Effector CD8-positive, alpha-beta T cell (primary cell): ENCODE measurements around the gene SERPINE2.
"Not testable (repeated sequence)": the region's sequence is repeated elsewhere in the genome, so short reads cannot be mapped to it uniquely, and the experiment has no call there.

Experiments
- DNase-seq: peaks from one replicate; lab custom pipeline; 2025; lab: John Stamatoyannopoulos, UW

SERPINE2 gene

GRCh38 chr2:224011837-224012236 lies 27.2 kb downstream of the SERPINE2 start:
- no peak for DNase-seq

GRCh38 chr2:224009605-224010315 lies 29.3 kb downstream of the SERPINE2 start:
- no peak for DNase-seq

GRCh38 chr2:224008702-224009261 lies 30.3 kb downstream of the SERPINE2 start:
- DNase-seq = no peak

GRCh38 chr2:224004105-224004695 lies 34.9 kb downstream of the SERPINE2 start:
- no peak for DNase-seq

- DNase-seq = not testable (repeated sequence)
Observed at GRCh38 chr2:224000662-224001061, 38.4 kb downstream of the SERPINE2 start.

GRCh38 chr2:223999862-224000261 lies 39.2 kb downstream of the SERPINE2 start:
- DNase-seq = no peak

GRCh38 chr2:223998948-223999347 lies 40.1 kb downstream of the SERPINE2 start:
- no peak for DNase-seq

- DNase-seq = no peak
Observed at GRCh38 chr2:223997938-223998337, 41.1 kb downstream of the SERPINE2 start.

GRCh38 chr2:223996391-223996790 lies 42.7 kb downstream of the SERPINE2 start:
- DNase-seq = no peak

- no peak for DNase-seq
Observed at GRCh38 chr2:223995569-223995968, 43.5 kb downstream of the SERPINE2 start.

- no peak for DNase-seq
Observed at GRCh38 chr2:223994562-223995162, 44.4 kb downstream of the SERPINE2 start.

GRCh38 chr2:223993634-223994232 lies 45.4 kb downstream of the SERPINE2 start:
- peak; percentile 33 for DNase-seq

- no peak for DNase-seq
Observed at GRCh38 chr2:223991611-223992010, 47.5 kb downstream of the SERPINE2 start.

GRCh38 chr2:223989856-223990232 lies 49.2 kb downstream of the SERPINE2 start:
- DNase-seq = no peak

- DNase-seq = no peak
Observed at GRCh38 chr2:223989206-223989855, 49.8 kb downstream of the SERPINE2 start.

- no peak for DNase-seq
Observed at GRCh38 chr2:223981241-223981640, 57.8 kb downstream of the SERPINE2 start.

- DNase-seq = no peak
Observed at GRCh38 chr2:223980803-223981202, 58.3 kb downstream of the SERPINE2 start.

- no peak for DNase-seq
Observed at GRCh38 chr2:223980397-223980735, 58.7 kb downstream of the SERPINE2 start.

- no peak for DNase-seq
Observed at GRCh38 chr2:223979730-223980396, 59.2 kb downstream of the SERPINE2 start.

- no peak for DNase-seq
Observed at GRCh38 chr2:223978451-223978850, 60.6 kb downstream of the SERPINE2 start.

GRCh38 chr2:223976635-223977226 lies 62.4 kb downstream of the SERPINE2 start:
- no peak for DNase-seq
